A549 (cell line): ENCODE measurements around the gene CEBPB. TPM values are rescaled to one million over a fixed set of nuclear protein-coding genes. Genes with fewer than 3 reads are reported as not detected.

Source experiments
- ATAC-seq, 2 experiments: fragments of 200-7000 bp in 1 of 2; fragments of >200 bp in 1 of 2; cut with Nextera tagmentation in 1 of 2; cut with Tn5 transposase in 1 of 2; 3 replicates each; pipeline versions ENCODE4 v1.8.0 to v1.9.1; 2018 to 2020; ENCODE audit warnings: mild to moderate bottlenecking in 1 of 2, moderate library complexity in 1 of 2
- CTCF ChIA-PET: fragments of 300-600 bp; sonication (Branson Sonifier 250); formaldehyde crosslinking; extraction: SDS; loops from one replicate; lab custom pipeline; 2021; ENCODE audit warnings: antibody characterized with exemption, inconsistent platforms; lab: Yijun Ruan, JAX
- POLR2A ChIA-PET: fragments of 350-600 bp; formaldehyde crosslinking; extraction: SDS; loops from one replicate; lab custom pipeline; 2021; ENCODE audit warnings: antibody characterized with exemption, inconsistent platforms; lab: Yijun Ruan, JAX
- DNase-seq, 2 experiments: peaks; one replicate each; pipeline versions ENCODE4 v3.0.0 to v3.0.0-alpha.2; 2011 to 2016; ENCODE audit warnings: low read depth in 1 of 2, low spot score in 1 of 2
- FAIRE-seq: peaks from 2 replicates; lab custom pipeline; 2011; peaks lifted over from hg19 to GRCh38; lab: Jason Lieb, UNC
- H3K27ac ChIP-seq, 2 experiments: fragments of >200 bp; sonication (Bioruptor Twin); formaldehyde crosslinking; 3 replicates each; pipeline ENCODE4 v1.5.1; 2016 to 2017
- H3K4me1 ChIP-seq: fragments of >200 bp; sonication (Bioruptor Twin); formaldehyde crosslinking; 3 replicates; pipeline ENCODE4 v1.6.1; 2016
- H3K4me2 ChIP-seq: fragments of >200 bp; sonication (Bioruptor Twin); formaldehyde crosslinking; 3 replicates; pipeline ENCODE4 v1.6.1; 2016
- H3K4me3 ChIP-seq: fragments of >200 bp; sonication (Bioruptor Twin); formaldehyde crosslinking; 3 replicates; pipeline ENCODE4 v1.5.1; 2016
- H3K9me3 ChIP-seq: fragments of >200 bp; sonication (Bioruptor Twin); formaldehyde crosslinking; 3 replicates; pipeline ENCODE4 v1.6.1; 2016
- BCL3 ChIP-seq: fragments of >200 bp; sonication (Bioruptor Twin); formaldehyde crosslinking; IDR thresholded peaks from 3 replicates; pipeline ENCODE4 v1.6.1; 2016
- BHLHE40 ChIP-seq: IDR thresholded peaks from 2 replicates; pipeline ENCODE4 v1.6.1; 2012; ENCODE audit warnings: low read depth, low read length, inconsistent platforms
- CBX2 ChIP-seq: fragments of 200-600 bp; sonication (generic); IDR thresholded peaks from 2 replicates; pipeline ENCODE4 v1.6.1; 2016; ENCODE audit warnings: low read depth, mild to moderate bottlenecking, borderline replicate concordance
- CHD4 ChIP-seq: fragments of 200-600 bp; sonication (generic); IDR thresholded peaks from 2 replicates; pipeline ENCODE4 v1.6.1; 2016; ENCODE audit warnings: antibody characterized with exemption, mild to moderate bottlenecking, borderline replicate concordance
- EHMT2 ChIP-seq: fragments of 200-600 bp; sonication (generic); IDR thresholded peaks from 2 replicates; pipeline ENCODE4 v1.6.1; 2016; ENCODE audit warnings: antibody characterized with exemption, low read depth, mild to moderate bottlenecking, moderate library complexity
- FOSB ChIP-seq: fragments of 250-450 bp; sonication (Bioruptor Pico); IDR thresholded peaks from 2 replicates; pipeline ENCODE4 v1.5.0; 2020; ENCODE audit warnings: mild to moderate bottlenecking, moderate library complexity
- GATA3 ChIP-seq: IDR thresholded peaks from 2 replicates; pipeline ENCODE4 v1.6.1; 2012; ENCODE audit warnings: borderline replicate concordance
- HDAC2 ChIP-seq: fragments of 200-600 bp; sonication (generic); IDR thresholded peaks from 2 replicates; pipeline ENCODE4 v1.6.1; 2016
- HOXB5 ChIP-seq: fragments of 250-450 bp; sonication (Bioruptor Pico); IDR thresholded peaks from 2 replicates; pipeline ENCODE4 v1.5.0; 2020; ENCODE audit warnings: mild to moderate bottlenecking, moderate library complexity
- JUN ChIP-seq, 2 experiments: fragments of >200 bp; sonication (Bioruptor Twin); formaldehyde crosslinking; IDR thresholded peaks; 2 replicates in 1 of 2; 3 replicates in 1 of 2; pipeline ENCODE4 v1.6.1; 2016 to 2017
- JUNB ChIP-seq: fragments of >200 bp; sonication (Bioruptor Twin); formaldehyde crosslinking; IDR thresholded peaks from 2 replicates; pipeline ENCODE4 v1.6.1; 2016
- KDM1A ChIP-seq: fragments of 200-600 bp; sonication (generic); IDR thresholded peaks from 2 replicates; pipeline ENCODE4 v1.6.1; 2016; ENCODE audit warnings: low read depth, mild to moderate bottlenecking
- KDM5A ChIP-seq: fragments of 200-600 bp; sonication (generic); IDR thresholded peaks from 2 replicates; pipeline ENCODE4 v1.6.1; 2016; ENCODE audit warnings: antibody characterized with exemption, mild to moderate bottlenecking
- MAFK ChIP-seq: fragments of 450-650 bp; IDR thresholded peaks from 2 replicates; pipeline ENCODE4 v1.6.1; 2014; ENCODE audit not compliant: partially characterized antibody
- NFE2L2 ChIP-seq: fragments of 150-350 bp; conservative IDR thresholded peaks from 2 replicates; pipeline ENCODE4 v1.6.1; 2014; ENCODE audit warnings: low read length
- NR3C1 ChIP-seq: fragments of >200 bp; sonication (Bioruptor Twin); formaldehyde crosslinking; IDR thresholded peaks from 3 replicates; pipeline ENCODE4 v1.6.1; 2017
- PBX3 ChIP-seq: IDR thresholded peaks from 2 replicates; pipeline ENCODE4 v1.6.1; 2012
- PHF8 ChIP-seq: fragments of 200-600 bp; sonication (generic); IDR thresholded peaks from 2 replicates; pipeline ENCODE4 v1.6.1; 2016; ENCODE audit warnings: low read depth, mild to moderate bottlenecking, antibody characterized with exemption, moderate library complexity, borderline replicate concordance
- POLR2A ChIP-seq: IDR thresholded peaks from 2 replicates; pipeline ENCODE4 v1.6.1; 2012; ENCODE audit warnings: mild to moderate bottlenecking, low read length
- RCOR1 ChIP-seq: fragments of 150-350 bp; IDR thresholded peaks from 2 replicates; pipeline ENCODE4 v1.6.1; 2014; ENCODE audit warnings: antibody characterized with exemption, low read length, low read depth
- SMC3 ChIP-seq: fragments of >200 bp; sonication (Bioruptor Twin); formaldehyde crosslinking; IDR thresholded peaks from 3 replicates; pipeline ENCODE4 v1.6.1; 2018; ENCODE audit warnings: inconsistent platforms
- TFCP2L1 ChIP-seq: fragments of 250-450 bp; sonication (Bioruptor Pico); IDR thresholded peaks from 2 replicates; pipeline ENCODE4 v1.5.0; 2021; ENCODE audit warnings: mild to moderate bottlenecking
- TP53 ChIP-seq: fragments of 250-450 bp; sonication (Bioruptor Pico); IDR thresholded peaks from 2 replicates; pipeline ENCODE4 v1.5.0; 2021; ENCODE audit warnings: mild to moderate bottlenecking, moderate library complexity
- USF2 ChIP-seq: fragments of 450-650 bp; IDR thresholded peaks from 2 replicates; pipeline ENCODE4 v1.6.1; 2014; ENCODE audit warnings: antibody characterized with exemption
- WGBS: methylation state at CpG from one replicate; pipeline ENCODE4 v1.1.6; 2017; ENCODE audit errors: missing lambda C conversion rate; 5-methylcytosine and 5-hydroxymethylcytosine counted together
- polyA plus RNA-seq, 4 experiments: library from polyadenylated mRNA; depleted of rRNA in 3 of 4; stranded (reverse); fragments of >200 nt; fragmentation: RNase III in 1 of 4; extraction: RNeasy Plus Mini Kit Qiagen cat#74134 plus additional on column Dnase treatment in 1 of 4; gene quantifications; 2 replicates in 3 of 4; 3 replicates in 1 of 4; pipeline ENCODE4 v1.2.3, GENCODE V29; 2011 to 2017

The CEBPB gene
- polyA plus RNA-seq, 2 of the 4 experiments (the other 2 are of a cell fraction), result 45.4 to 74.0 TPM

- H3K4me3 ChIP-seq, result no peak overlapping the region
- no peak for FAIRE-seq
- DNase-seq, result no peak
- H3K4me1 ChIP-seq, result no peaks in the 10 kb centered on the region; the same call in 2 of the 3 replicates
- H3K27ac ChIP-seq, result no peak overlapping the region
- POLR2A ChIA-PET, result no interaction called here
- CTCF ChIA-PET, result interaction anchor here (0.8 to 5.6 kb wide), 5 partner anchors 11 to 253 kb away, joined by 3 to 20 read pairs (median 3); no protein-coding TSS in a partner anchor
- WGBS, result 78% methylated on average over 5 of the region's 5 CpGs
- H3K4me2 ChIP-seq, result no peak overlapping the region
- TF ChIP-seq BCL3 (no peak), NFE2L2 (no peak), POLR2A (no peak), BHLHE40 (no peak)
- TF ChIP-seq, all 56 proteins: peak for 0
- no peak for ATAC-seq
- H3K9me3 ChIP-seq, result no peaks in the 10 kb centered on the region
Measured at GRCh38 chr20:50211091-50211490, 20.5 kb downstream of the CEBPB start.

- no peaks in the 10 kb centered on the region for H3K9me3 ChIP-seq
- H3K27ac ChIP-seq, result peak overlapping the region in 1 of 2 experiments; percentile 15; a peak in 1 of 6 replicates
- POLR2A ChIA-PET, result no interaction called here
- ATAC-seq (no peak; a peak in 2 of 6 replicates), FAIRE-seq (no peak), DNase-seq (no peak)
- H3K4me1 ChIP-seq, result no peaks in the 10 kb centered on the region; the same call in 2 of the 3 replicates
- H3K4me2 ChIP-seq, result no peak overlapping the region
- H3K4me3 ChIP-seq, result no peak overlapping the region
- 75% methylated on average over 5 of the region's 7 CpGs for WGBS
- TF ChIP-seq CBX2 (no peak), PBX3 (no peak), PHF8 (no peak), USF2 (no peak), TFCP2L1 (CRISPR knock-in tag) (no peak), BCL3 (no peak), NFE2L2 (no peak)
- CTCF ChIA-PET, result interaction anchor here (0.6 to 0.9 kb wide), 3 partner anchors 8 to 68 kb away, joined by 3 read pairs; no protein-coding TSS in a partner anchor
Measured at GRCh38 chr20:50213531-50214106, 23.0 kb downstream of the CEBPB start.

GRCh38 chr20:50214226-50215024 is 23.8 kb downstream of the CEBPB start:
- ChIA-PET POLR2A (no interaction called here), CTCF (interaction anchor here (0.6 to 0.9 kb wide), 4 partner anchors 8 to 67 kb away, joined by 3 read pairs; no protein-coding TSS in a partner anchor)
- no peak for DNase-seq
- Histone ChIP-seq H3K27ac (peak overlapping the region in 1 of 2 experiments; percentile 29; a peak in 1 of 6 replicates), H3K9me3 (no peaks in the 10 kb centered on the region), H3K4me3 (no peak overlapping the region), H3K4me2 (no peak overlapping the region), H3K4me1 (no peaks in the 10 kb centered on the region; the same call in 2 of the 3 replicates)
- 72% methylated on average over 9 of the region's 9 CpGs for WGBS
- no peak for FAIRE-seq
- TF ChIP-seq RCOR1, result no peak
- TF ChIP-seq TP53, result no peak
- no peak for TF ChIP-seq CBX2
- TF ChIP-seq CHD4, result no peak
- TF ChIP-seq TFCP2L1 (CRISPR knock-in tag), result no peak
- no peak for TF ChIP-seq JUN (IDR thresholded peaks at IDR 0.05)
- no peak for TF ChIP-seq HDAC2
- no peak for TF ChIP-seq JUNB
- no peak for TF ChIP-seq SMC3
- TF ChIP-seq NR3C1, result no peak
- TF ChIP-seq MAFK, result no peak
- TF ChIP-seq EHMT2, result no peak
- TF ChIP-seq GATA3, result no peak
- TF ChIP-seq HOXB5, result no peak
- TF ChIP-seq FOSB (CRISPR knock-in tag), result no peak
- TF ChIP-seq KDM5A, result no peak
- TF ChIP-seq KDM1A, result no peak
- ATAC-seq, result no peak
